Neural progenitor cell (in vitro differentiated cells): ENCODE data around the gene CTDP1. TPM values are rescaled to one million over a fixed set of nuclear protein-coding genes. Genes with fewer than 3 reads are reported as not detected.

ENCODE experiments used
- DNase-seq: peaks from one replicate; pipeline ENCODE4 v3.0.0-alpha.2; 2016; ENCODE audit warnings: low spot score
- H2AFZ ChIP-seq: fragments of 200-600 bp; sonication (generic); replicated peaks from 2 replicates; pipeline ENCODE4 v1.6.1; 2016; ENCODE audit warnings: antibody characterized with exemption
- H3F3A ChIP-seq: fragments of 200-600 bp; sonication (generic); 2 replicates; pipeline ENCODE4 v1.6.1; 2016; ENCODE audit warnings: antibody characterized with exemption, low read depth
- H3K27ac ChIP-seq: fragments of 200-600 bp; sonication (generic); 2 replicates; pipeline ENCODE4 v1.5.1; 2016; ENCODE audit warnings: mild to moderate bottlenecking
- H3K27me3 ChIP-seq: fragments of 200-600 bp; sonication (generic); 2 replicates; pipeline ENCODE4 v1.6.1; 2016; ENCODE audit warnings: mild to moderate bottlenecking, moderate library complexity
- H3K36me3 ChIP-seq: fragments of 200-600 bp; sonication (generic); 2 replicates; pipeline ENCODE4 v1.5.1; 2016
- H3K4me1 ChIP-seq: fragments of 200-600 bp; sonication (generic); 2 replicates; pipeline ENCODE4 v1.6.1; 2016; ENCODE audit warnings: mixed run types
- H3K4me2 ChIP-seq: fragments of 200-600 bp; sonication (generic); 2 replicates; pipeline ENCODE4 v1.6.1; 2016
- H3K4me3 ChIP-seq: fragments of 200-600 bp; sonication (generic); 2 replicates; pipeline ENCODE4 v1.5.1; 2016
- H3K79me2 ChIP-seq: fragments of 200-600 bp; sonication (generic); 2 replicates; pipeline ENCODE4 v1.6.1; 2016; ENCODE audit warnings: low read depth
- H3K9ac ChIP-seq: fragments of 200-600 bp; sonication (generic); 2 replicates; pipeline ENCODE4 v1.6.1; 2016
- H3K9me3 ChIP-seq: fragments of 200-600 bp; sonication (generic); 2 replicates; pipeline ENCODE4 v1.5.1; 2016; ENCODE audit warnings: low read depth
- H4K20me1 ChIP-seq: fragments of 200-600 bp; sonication (generic); 2 replicates; pipeline ENCODE4 v1.6.1; 2016; ENCODE audit warnings: low read depth
- H3K27ac Mint-ChIP-seq: 3 replicates; pipeline ENCODE4 v1.8.0; 2021; ENCODE audit warnings: mixed read lengths
- H3K27me3 Mint-ChIP-seq: 2 replicates; pipeline ENCODE4 v1.8.0; 2022; ENCODE audit warnings: low read depth, mild to moderate bottlenecking, inconsistent platforms, moderate library complexity, mixed read lengths; ENCODE audit not compliant: insufficient read depth
- H3K36me3 Mint-ChIP-seq: 3 replicates; pipeline ENCODE4 v1.8.0; 2021; ENCODE audit warnings: mixed read lengths
- H3K4me1 Mint-ChIP-seq: 3 replicates; pipeline ENCODE4 v1.8.0; 2021; ENCODE audit warnings: mixed read lengths
- H3K4me3 Mint-ChIP-seq: 3 replicates; pipeline ENCODE4 v1.8.0; 2021; ENCODE audit warnings: mild to moderate bottlenecking, moderate library complexity, mixed read lengths
- H3K9me3 Mint-ChIP-seq: 3 replicates; pipeline ENCODE4 v1.8.0; 2020; ENCODE audit warnings: mixed read lengths
- EZH2 ChIP-seq: fragments of 200-600 bp; sonication (generic); IDR thresholded peaks from 2 replicates; pipeline ENCODE4 v1.6.1; 2017; ENCODE audit warnings: antibody characterized with exemption, mild to moderate bottlenecking, moderate library complexity
- EZH2phosphoT487 ChIP-seq: fragments of 200-600 bp; sonication (generic); IDR thresholded peaks from 2 replicates; pipeline ENCODE4 v1.6.1; 2017; ENCODE audit warnings: antibody characterized with exemption
- total RNA-seq: library from RNA; depleted of rRNA; stranded (reverse); fragments of >200 nt; gene quantifications from 2 replicates; pipeline ENCODE4 v1.2.3, GENCODE V29; 2015; ENCODE audit warnings: low replicate concordance
- TF ChIP-seq, protein P1 (sequence below): fragments of 200-600 bp; sonication (generic); IDR thresholded peaks from 2 replicates; pipeline ENCODE4 v1.5.1; 2017; ENCODE audit warnings: antibody characterized with exemption, mild to moderate bottlenecking

The CTDP1 gene
- total RNA-seq, 1 donor from 2014 or later = 11.8 TPM

DNA sequence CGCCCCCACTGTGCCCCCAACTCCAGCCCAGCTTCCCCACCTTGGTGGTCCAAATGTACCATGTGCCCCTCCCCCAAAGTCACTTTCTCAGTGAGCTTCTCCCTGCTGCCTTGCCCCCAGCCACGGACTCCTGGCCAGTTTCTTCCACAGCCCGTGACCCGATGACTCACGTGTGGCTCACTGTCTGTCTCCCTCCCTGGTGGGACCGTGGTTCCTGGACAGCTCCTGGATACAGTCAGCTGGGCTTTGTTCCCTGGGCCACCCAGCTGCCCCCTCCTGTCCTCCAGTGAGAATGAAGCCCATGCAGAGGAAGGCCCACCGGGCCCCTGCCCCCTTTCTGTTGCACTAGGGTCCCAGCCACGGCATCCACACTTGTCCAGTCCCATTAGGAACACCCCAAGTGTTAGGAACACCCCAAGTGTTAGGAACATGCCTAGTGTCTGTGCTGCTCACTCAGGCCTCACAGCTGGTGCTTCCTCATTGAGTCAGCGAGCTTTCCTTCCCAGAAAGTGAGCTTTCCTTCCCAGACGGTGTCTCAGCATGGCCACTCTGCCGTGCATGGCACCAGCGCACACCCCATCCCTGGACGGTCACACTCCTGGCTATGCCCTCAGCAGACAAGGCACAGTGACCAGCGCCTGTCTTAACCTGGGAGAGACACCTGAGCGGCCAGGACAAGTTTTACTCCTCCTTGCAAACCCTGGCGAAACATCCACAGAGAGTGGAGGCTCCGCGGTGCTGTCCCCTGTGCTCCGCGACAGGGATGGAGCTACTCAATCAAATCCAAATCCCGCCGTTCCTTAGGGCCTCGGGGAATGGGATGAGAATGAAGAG lies 44.8 kb upstream of the CTDP1 start:
- no peak overlapping the region for H2AFZ ChIP-seq
- no peaks in the 10 kb centered on the region for H3K36me3 Mint-ChIP-seq
- H3F3A ChIP-seq = no peaks in the 10 kb centered on the region
- no peaks in the 10 kb centered on the region for H3K4me1 Mint-ChIP-seq
- H3K9me3 ChIP-seq = no peaks in the 10 kb centered on the region
- H3K27ac ChIP-seq = no peak overlapping the region
- no peak overlapping the region for H3K27ac Mint-ChIP-seq
- peaks cover 18% of the 10 kb centered on the region for H3K9me3 Mint-ChIP-seq
- no peaks in the 10 kb centered on the region for H3K79me2 ChIP-seq
- H3K4me2 ChIP-seq = no peak overlapping the region
- H3K4me3 ChIP-seq = no peak overlapping the region
- peaks cover 13% of the 10 kb centered on the region for H3K27me3 ChIP-seq
- no peaks in the 10 kb centered on the region for H4K20me1 ChIP-seq
- TF ChIP-seq EZH2 = no peak
- H3K9ac ChIP-seq = no peak overlapping the region
- H3K4me1 ChIP-seq = no peaks in the 10 kb centered on the region
- H3K27me3 Mint-ChIP-seq = peaks cover 17% of the 10 kb centered on the region
- no peaks in the 10 kb centered on the region for H3K36me3 ChIP-seq
- no peak for DNase-seq
- H3K4me3 Mint-ChIP-seq = no peak overlapping the region

- no peak overlapping the region for H2AFZ ChIP-seq
- no peak for DNase-seq
- no peaks in the 10 kb centered on the region for H3K9me3 ChIP-seq
- TF ChIP-seq, protein P1, sequence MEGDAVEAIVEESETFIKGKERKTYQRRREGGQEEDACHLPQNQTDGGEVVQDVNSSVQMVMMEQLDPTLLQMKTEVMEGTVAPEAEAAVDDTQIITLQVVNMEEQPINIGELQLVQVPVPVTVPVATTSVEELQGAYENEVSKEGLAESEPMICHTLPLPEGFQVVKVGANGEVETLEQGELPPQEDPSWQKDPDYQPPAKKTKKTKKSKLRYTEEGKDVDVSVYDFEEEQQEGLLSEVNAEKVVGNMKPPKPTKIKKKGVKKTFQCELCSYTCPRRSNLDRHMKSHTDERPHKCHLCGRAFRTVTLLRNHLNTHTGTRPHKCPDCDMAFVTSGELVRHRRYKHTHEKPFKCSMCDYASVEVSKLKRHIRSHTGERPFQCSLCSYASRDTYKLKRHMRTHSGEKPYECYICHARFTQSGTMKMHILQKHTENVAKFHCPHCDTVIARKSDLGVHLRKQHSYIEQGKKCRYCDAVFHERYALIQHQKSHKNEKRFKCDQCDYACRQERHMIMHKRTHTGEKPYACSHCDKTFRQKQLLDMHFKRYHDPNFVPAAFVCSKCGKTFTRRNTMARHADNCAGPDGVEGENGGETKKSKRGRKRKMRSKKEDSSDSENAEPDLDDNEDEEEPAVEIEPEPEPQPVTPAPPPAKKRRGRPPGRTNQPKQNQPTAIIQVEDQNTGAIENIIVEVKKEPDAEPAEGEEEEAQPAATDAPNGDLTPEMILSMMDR = no peak
- TF ChIP-seq EZH2 (no peak), EZH2phosphoT487 (no peak)
- no peak overlapping the region for H3K4me2 ChIP-seq
- no peaks in the 10 kb centered on the region for H4K20me1 ChIP-seq
- Mint-ChIP-seq H3K27me3 (peaks cover 17% of the 10 kb centered on the region), H3K4me1 (no peaks in the 10 kb centered on the region), H3K36me3 (no peaks in the 10 kb centered on the region), H3K4me3 (no peak overlapping the region), H3K27ac (no peak overlapping the region), H3K9me3 (peaks cover 18% of the 10 kb centered on the region)
- no peak overlapping the region for H3K4me3 ChIP-seq
- H3K4me1 ChIP-seq = no peaks in the 10 kb centered on the region
- no peak overlapping the region for H3K9ac ChIP-seq
- H3K36me3 ChIP-seq = no peaks in the 10 kb centered on the region
- peaks cover 13% of the 10 kb centered on the region for H3K27me3 ChIP-seq
- no peaks in the 10 kb centered on the region for H3K79me2 ChIP-seq
- no peak overlapping the region for H3K27ac ChIP-seq
- no peaks in the 10 kb centered on the region for H3F3A ChIP-seq
Measured at GRCh38 chr18:79635427-79635726, 44.2 kb upstream of the CTDP1 start.

- Histone ChIP-seq H3K4me3 (no peak overlapping the region), H3K4me2 (no peak overlapping the region)
- no peaks in the 10 kb centered on the region for H3K36me3 Mint-ChIP-seq
Measured at GRCh38 chr18:79637181-79637920, 42.3 kb upstream of the CTDP1 start.

More at GRCh38 chr18:79637181-79637920, 42.3 kb upstream of the CTDP1 start:
- TF ChIP-seq, protein P1 = no peak
- no peak for TF ChIP-seq EZH2phosphoT487
- no peak for TF ChIP-seq EZH2
- Histone ChIP-seq H3K36me3 (no peaks in the 10 kb centered on the region), H3K79me2 (no peaks in the 10 kb centered on the region), H3K4me1 (no peaks in the 10 kb centered on the region), H3K9me3 (no peaks in the 10 kb centered on the region), H3K27me3 (peaks cover 13% of the 10 kb centered on the region), H3K9ac (no peak overlapping the region), H4K20me1 (no peaks in the 10 kb centered on the region), H3F3A (no peaks in the 10 kb centered on the region), H3K27ac (no peak overlapping the region), H2AFZ (no peak overlapping the region)
- DNase-seq = no peak
- peaks cover 9% of the 10 kb centered on the region for H3K27me3 Mint-ChIP-seq
- no peak overlapping the region for H3K27ac Mint-ChIP-seq
- no peaks in the 10 kb centered on the region for H3K4me1 Mint-ChIP-seq
- H3K4me3 Mint-ChIP-seq = no peak overlapping the region
- H3K9me3 Mint-ChIP-seq = peaks cover 18% of the 10 kb centered on the region
